ENCODE data around the gene FGF9.

FGF9 gene

GRCh38 chr13:21673789-21674489 is 3.1 kb downstream of the FGF9 start:
- DNase-seq (ENCODE audit: extremely low read depth in 1 of 2, low read depth in 1 of 2) = no peak

- no peak for DNase-seq (ENCODE audit: extremely low read depth in 1 of 2, low read depth in 1 of 2)
These were observed 3.7 kb downstream of the FGF9 start for GRCh38 chr13:21674490-21675009.

DNA sequence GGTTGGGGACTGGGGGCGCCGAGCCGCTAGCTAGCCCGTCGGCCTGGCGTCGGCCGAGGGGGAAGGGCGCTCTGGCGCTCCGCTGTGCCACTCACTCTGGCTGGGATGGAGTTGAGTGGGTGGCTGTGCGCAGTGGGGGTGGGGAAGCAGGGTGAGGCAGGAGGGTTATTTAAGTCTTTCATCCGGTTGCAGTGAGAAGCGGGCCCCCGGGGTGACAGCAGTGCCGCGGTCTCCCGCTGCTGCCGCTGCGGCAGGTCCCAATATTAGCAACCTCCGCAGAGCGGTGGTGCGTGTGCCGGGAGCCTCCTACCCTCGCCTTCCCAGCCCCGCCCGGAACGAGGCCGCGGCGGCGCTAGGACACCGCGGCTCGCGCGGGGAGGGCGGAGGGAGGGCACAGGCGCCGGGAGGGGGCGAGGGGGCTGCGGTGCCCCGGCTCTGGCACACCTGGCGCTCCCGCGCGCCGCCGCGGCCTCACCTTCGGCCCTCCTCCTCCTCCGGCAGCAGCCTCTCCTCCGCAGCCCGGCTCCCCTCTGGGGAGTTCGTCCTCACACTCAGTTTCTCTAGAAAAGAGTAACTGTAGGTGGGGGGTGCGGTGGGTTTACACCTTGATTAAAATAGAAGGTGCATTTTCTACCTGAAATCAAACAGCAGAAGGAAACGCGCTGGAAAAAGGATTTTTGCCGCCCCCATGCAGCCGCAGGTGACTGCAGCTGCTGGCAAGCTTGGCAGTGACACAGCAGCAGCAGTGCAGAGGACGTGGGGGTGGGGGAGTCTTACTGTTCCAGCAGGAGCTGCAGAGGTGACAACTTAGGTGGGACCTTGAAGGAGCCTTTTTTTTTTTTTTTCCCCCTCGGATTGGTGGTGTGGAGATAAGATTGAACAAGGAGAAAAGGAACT is 4.5 kb downstream of the FGF9 start:
- DNase-seq (ENCODE audit: extremely low read depth in 1 of 2, low read depth in 1 of 2) = no peak

- DNase-seq (ENCODE audit: extremely low read depth in 1 of 2, low read depth in 1 of 2) = no peak
These were observed 5.7 kb downstream of the FGF9 start for GRCh38 chr13:21676611-21677021.

- no peak for DNase-seq (ENCODE audit: extremely low read depth in 1 of 2, low read depth in 1 of 2)
These were observed 6.3 kb downstream of the FGF9 start for GRCh38 chr13:21677075-21677623.

- DNase-seq (ENCODE audit: extremely low read depth in 1 of 2, low read depth in 1 of 2) = no peak
These were observed 12.3 kb downstream of the FGF9 start for GRCh38 chr13:21683034-21683733.

DNA sequence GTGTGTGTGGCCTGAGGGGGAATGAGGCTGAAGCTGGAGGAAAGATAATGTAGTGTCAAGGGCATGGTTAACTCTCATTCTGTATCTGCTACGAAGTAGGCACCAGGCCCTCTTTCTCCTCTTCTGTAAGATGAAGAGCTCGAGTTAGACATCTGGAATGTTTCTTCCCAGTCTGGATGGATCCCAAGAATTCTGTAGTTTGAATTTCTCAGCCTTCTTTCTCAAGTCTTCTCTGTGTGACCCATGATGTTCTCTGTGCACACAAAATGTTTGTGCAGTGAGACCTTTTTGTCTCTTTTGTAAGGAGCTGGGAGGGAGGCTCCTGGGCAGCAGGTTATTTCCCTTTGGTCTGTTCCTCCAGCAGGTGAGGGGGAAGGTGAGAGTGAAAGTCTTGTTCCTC is 13.7 kb downstream of the FGF9 start:
- DNase-seq (ENCODE audit: extremely low read depth in 1 of 2, low read depth in 1 of 2) = no peak

- DNase-seq (ENCODE audit: extremely low read depth in 1 of 2, low read depth in 1 of 2) = no peak
These were observed 14.7 kb downstream of the FGF9 start for GRCh38 chr13:21685485-21686064.

- no peak for DNase-seq (ENCODE audit: extremely low read depth in 1 of 2, low read depth in 1 of 2)
These were observed 16.0 kb downstream of the FGF9 start for GRCh38 chr13:21686751-21687391.

DNA sequence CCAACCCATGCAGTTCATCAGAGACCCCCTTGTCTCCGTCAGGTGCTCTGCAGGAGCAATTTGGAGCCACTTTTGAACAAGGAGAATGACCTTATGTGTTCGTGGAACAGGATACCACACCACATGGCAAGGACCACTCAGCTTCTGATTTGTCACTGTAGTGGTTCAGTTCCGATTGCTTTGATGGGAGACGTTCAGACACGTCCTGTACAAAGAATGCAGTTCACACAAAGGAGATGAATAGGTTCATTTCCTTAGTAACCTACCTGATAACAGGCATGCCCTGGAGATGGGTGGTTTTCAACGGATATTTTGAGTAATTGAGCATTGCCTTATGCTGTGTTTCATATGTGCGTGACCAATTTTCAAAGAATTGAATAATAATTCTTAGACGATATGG is 17.2 kb downstream of the FGF9 start:
- no peak for DNase-seq (ENCODE audit: extremely low read depth in 1 of 2, low read depth in 1 of 2)

DNA sequence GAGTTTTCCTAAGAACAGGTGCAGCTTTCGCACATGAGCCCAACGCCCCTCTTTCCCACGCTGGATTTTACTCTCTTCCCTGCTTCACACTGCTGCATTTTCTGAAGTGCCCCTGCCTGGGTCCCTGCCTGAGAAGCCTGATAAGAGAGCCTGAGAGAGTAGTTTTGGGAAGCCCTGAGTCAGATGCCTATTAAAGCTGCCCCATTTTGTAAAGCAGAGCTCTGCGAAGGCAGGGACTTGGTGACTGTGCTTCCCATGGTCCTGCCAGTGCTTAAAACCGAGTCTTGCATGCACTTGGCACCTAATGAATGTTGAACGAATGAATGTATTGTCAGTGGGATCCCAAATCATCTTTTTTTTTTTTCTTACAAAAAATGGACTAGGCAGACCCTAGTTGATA is 18.2 kb downstream of the FGF9 start:
- DNase-seq (ENCODE audit: extremely low read depth in 1 of 2, low read depth in 1 of 2) = no peak

- DNase-seq (ENCODE audit: extremely low read depth in 1 of 2, low read depth in 1 of 2) = no peak
These were observed 20.1 kb downstream of the FGF9 start for GRCh38 chr13:21690955-21691354.

GRCh38 chr13:21691500-21691899 is 20.6 kb downstream of the FGF9 start:
- DNase-seq (ENCODE audit: extremely low read depth in 1 of 2, low read depth in 1 of 2) = no peak

DNA sequence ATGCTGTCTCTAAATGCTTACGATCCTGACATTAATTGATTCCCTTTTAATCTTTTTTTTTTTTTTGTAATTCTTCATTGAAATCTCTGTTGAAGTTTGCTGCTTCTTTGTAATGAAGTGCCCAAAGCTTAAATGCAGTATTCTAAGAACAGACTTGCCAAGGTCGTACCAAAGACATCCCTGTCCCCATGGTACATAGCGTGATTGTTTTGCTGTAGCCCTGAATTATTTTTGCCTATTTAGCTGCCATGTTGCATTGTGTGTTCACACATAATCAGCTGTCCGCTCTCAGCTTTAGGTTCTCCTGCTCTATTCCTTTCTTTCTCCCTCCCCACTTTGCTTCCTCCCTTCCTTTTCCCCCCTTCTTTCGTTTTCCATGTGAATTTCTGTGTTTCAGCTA is 21.1 kb downstream of the FGF9 start:
- DNase-seq (ENCODE audit: extremely low read depth in 1 of 2, low read depth in 1 of 2) = no peak

GRCh38 chr13:21694831-21695230 is 24.0 kb downstream of the FGF9 start:
- DNase-seq (ENCODE audit: extremely low read depth in 1 of 2, low read depth in 1 of 2) = no peak

DNA sequence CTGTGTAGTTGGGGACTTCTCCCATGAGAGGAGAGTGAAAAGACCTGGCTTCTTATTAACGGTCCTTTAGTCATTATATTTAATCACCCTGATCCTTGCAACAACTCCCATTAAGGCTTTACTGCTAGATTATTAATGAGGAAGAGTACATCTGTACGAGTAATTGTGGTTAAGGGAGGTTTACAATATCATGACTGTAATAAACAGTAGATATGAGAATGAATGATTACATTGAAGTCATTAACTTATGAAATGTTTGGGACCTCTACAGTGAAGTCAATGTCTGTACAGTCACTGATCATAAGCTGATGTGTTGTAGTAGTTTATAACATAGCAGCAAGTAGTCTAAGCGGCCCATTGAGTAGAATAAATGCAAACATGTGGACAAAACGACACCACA is 24.7 kb downstream of the FGF9 start:
- DNase-seq (ENCODE audit: extremely low read depth in 1 of 2, low read depth in 1 of 2) = no peak

- no peak for DNase-seq (ENCODE audit: extremely low read depth in 1 of 2, low read depth in 1 of 2)
These were observed 26.1 kb downstream of the FGF9 start for GRCh38 chr13:21696865-21697448.

DNA sequence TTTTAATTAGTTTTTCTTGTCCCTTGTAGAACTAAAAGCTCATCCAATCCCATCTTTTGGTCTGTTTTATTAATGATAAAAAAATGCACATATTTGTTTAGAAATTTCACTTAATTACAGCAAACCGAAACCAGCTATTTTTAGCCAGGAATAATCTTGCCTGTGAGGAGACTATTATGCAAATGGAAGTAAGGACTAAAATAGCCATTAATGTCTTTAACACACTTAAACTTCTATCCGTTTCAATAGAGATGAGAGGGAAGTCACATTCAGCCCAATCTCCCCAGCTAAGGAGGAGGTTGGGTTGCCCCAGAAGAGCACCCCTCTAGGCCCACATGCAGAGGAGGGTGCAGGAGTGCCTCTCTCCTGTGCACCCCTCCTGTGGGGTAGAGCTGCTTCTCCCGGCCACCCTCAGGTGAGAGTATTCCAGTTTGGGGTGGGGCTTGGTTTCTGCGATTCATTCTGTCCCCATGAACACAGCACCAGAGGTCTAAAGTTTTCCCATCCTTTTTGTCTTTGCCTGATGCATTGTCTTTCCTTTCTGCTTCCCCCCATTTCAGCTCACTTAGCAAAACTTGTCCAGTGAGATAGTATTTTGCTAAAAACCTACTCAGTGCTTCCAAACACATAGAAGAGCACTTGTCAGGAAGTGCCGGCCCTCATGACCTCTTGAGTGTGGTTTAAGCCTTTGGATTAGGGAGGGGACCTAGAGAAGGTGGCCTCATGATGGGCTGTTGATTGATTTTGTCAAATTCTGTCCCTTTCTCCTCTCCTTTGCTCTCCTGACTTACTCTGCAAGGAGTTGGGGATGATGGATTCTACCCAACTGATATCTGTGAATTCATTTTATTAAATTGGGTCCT is 28.2 kb downstream of the FGF9 start:
- DNase-seq (ENCODE audit: extremely low read depth in 1 of 2, low read depth in 1 of 2) = no peak

GRCh38 chr13:21701460-21701859 is 30.6 kb downstream of the FGF9 start:
- DNase-seq (ENCODE audit: extremely low read depth in 1 of 2, low read depth in 1 of 2) = no peak
